ENCODE results near the gene TMEM26.

The TMEM26 gene

GRCh38 chr10:61477451-61477850 is 24.3 kb upstream of the TMEM26 start:
- Histone ChIP-seq H3K27me3 (ENCODE audit: insufficient read depth, poor library complexity, severe bottlenecking) (no peaks in the 10 kb centered on the region), H3K27ac (ENCODE audit: poor library complexity, severe bottlenecking) (peak overlapping the region; percentile 60), H3K9me3 (ENCODE audit: severe bottlenecking) (no peaks in the 10 kb centered on the region), H3K36me3 (ENCODE audit: low read depth) (no peaks in the 10 kb centered on the region), H3K4me3 (ENCODE audit: severe bottlenecking) (no peak overlapping the region), H3K4me1 (ENCODE audit: insufficient read depth, poor library complexity, severe bottlenecking) (peaks cover 25% of the 10 kb centered on the region)
- peak; percentile 85 for ATAC-seq (ENCODE audit: low read depth)
- DNase-seq (ENCODE audit: low spot score): no peak
- TF ChIP-seq CTCF (IDR thresholded peaks at IDR 0.05; ENCODE audit: poor library complexity, severe bottlenecking): no peak

DNA sequence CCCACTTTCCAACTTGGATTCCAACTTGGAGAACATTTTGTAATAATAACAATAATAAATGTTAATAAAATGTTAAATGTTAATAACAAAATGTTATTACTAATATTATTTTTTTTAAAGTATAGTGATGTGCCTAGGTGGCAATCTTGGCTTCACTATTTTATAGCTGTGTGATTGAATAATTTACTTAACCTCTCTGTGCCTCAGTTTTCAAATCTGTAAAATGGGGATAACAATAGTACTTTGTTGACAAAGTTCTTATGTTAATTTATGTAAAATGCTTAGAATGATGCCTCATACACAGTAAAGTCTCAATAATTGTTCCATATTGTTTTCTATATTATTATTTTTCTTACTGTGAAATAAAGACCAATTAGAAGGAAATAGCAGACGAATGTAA is 23.3 kb upstream of the TMEM26 start:
- H3K4me1 ChIP-seq (ENCODE audit: insufficient read depth, poor library complexity, severe bottlenecking): peaks cover 25% of the 10 kb centered on the region
- no peak overlapping the region for H3K4me3 ChIP-seq (ENCODE audit: severe bottlenecking)
- no peaks in the 10 kb centered on the region for H3K36me3 ChIP-seq (ENCODE audit: low read depth)
- peak overlapping the region; percentile 60 for H3K27ac ChIP-seq (ENCODE audit: poor library complexity, severe bottlenecking)
- no peaks in the 10 kb centered on the region for H3K9me3 ChIP-seq (ENCODE audit: severe bottlenecking)
- H3K27me3 ChIP-seq (ENCODE audit: insufficient read depth, poor library complexity, severe bottlenecking): no peaks in the 10 kb centered on the region
- no peak for TF ChIP-seq CTCF (IDR thresholded peaks at IDR 0.05; ENCODE audit: poor library complexity, severe bottlenecking)
- DNase-seq (ENCODE audit: low spot score): no peak
- ATAC-seq (ENCODE audit: low read depth): no peak

- peak overlapping the region; percentile 60 for H3K27ac ChIP-seq (ENCODE audit: poor library complexity, severe bottlenecking)
Observed at GRCh38 chr10:61475449-61475873, 22.3 kb upstream of the TMEM26 start.

DNA sequence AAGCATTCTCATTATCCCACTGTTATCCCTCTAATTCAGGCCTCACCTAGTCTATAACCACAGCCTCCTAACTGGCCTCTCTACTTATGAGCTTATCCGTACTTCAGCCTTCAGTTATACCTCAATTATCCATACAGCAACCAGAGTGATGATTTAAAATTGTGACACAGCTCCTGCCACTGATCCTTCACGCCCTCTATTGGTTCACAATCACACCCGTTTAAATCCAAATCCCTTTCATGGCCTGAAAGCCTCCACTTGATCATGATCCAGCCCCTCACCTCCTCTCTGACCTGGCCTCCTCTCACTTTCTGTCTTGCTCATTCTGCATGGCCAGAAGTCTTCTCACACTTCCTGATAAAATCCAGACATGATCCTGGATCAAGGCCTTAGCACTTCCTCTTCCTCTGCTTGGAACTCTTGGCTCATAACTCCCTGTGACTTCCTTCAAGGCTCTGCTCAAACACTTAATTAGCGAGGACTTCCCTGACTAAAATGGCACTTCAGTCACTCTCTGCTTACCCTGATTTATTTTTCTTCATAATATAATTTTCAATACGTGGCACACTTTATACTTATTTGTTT is 19.0 kb upstream of the TMEM26 start:
- H3K4me3 ChIP-seq (ENCODE audit: severe bottlenecking): no peak overlapping the region
- no peak for DNase-seq (ENCODE audit: low spot score)
- no peaks in the 10 kb centered on the region for H3K9me3 ChIP-seq (ENCODE audit: severe bottlenecking)
- H3K36me3 ChIP-seq (ENCODE audit: low read depth): no peaks in the 10 kb centered on the region
- no peak overlapping the region for H3K27ac ChIP-seq (ENCODE audit: poor library complexity, severe bottlenecking)
- no peak for TF ChIP-seq CTCF (IDR thresholded peaks at IDR 0.05; ENCODE audit: poor library complexity, severe bottlenecking)
- ATAC-seq (ENCODE audit: low read depth): no peak
- peaks cover 20% of the 10 kb centered on the region for H3K4me1 ChIP-seq (ENCODE audit: insufficient read depth, poor library complexity, severe bottlenecking)
- no peaks in the 10 kb centered on the region for H3K27me3 ChIP-seq (ENCODE audit: insufficient read depth, poor library complexity, severe bottlenecking)

More at GRCh38 chr10:61475449-61475873, 22.3 kb upstream of the TMEM26 start:
- ATAC-seq (ENCODE audit: low read depth) (peak; percentile 69), DNase-seq (ENCODE audit: low spot score) (no peak)
- no peak overlapping the region for H3K4me3 ChIP-seq (ENCODE audit: severe bottlenecking)
- no peaks in the 10 kb centered on the region for H3K36me3 ChIP-seq (ENCODE audit: low read depth)
- no peak for TF ChIP-seq CTCF (IDR thresholded peaks at IDR 0.05; ENCODE audit: poor library complexity, severe bottlenecking)
- H3K4me1 ChIP-seq (ENCODE audit: insufficient read depth, poor library complexity, severe bottlenecking): peaks cover 25% of the 10 kb centered on the region
- no peaks in the 10 kb centered on the region for H3K27me3 ChIP-seq (ENCODE audit: insufficient read depth, poor library complexity, severe bottlenecking)
- H3K9me3 ChIP-seq (ENCODE audit: severe bottlenecking): no peaks in the 10 kb centered on the region

GRCh38 chr10:61471491-61471890 is 18.3 kb upstream of the TMEM26 start:
- Histone ChIP-seq H3K27ac (ENCODE audit: poor library complexity, severe bottlenecking) (no peak overlapping the region), H3K9me3 (ENCODE audit: severe bottlenecking) (no peaks in the 10 kb centered on the region), H3K27me3 (ENCODE audit: insufficient read depth, poor library complexity, severe bottlenecking) (no peaks in the 10 kb centered on the region), H3K36me3 (ENCODE audit: low read depth) (no peaks in the 10 kb centered on the region), H3K4me1 (ENCODE audit: insufficient read depth, poor library complexity, severe bottlenecking) (peaks cover 13% of the 10 kb centered on the region), H3K4me3 (ENCODE audit: severe bottlenecking) (no peak overlapping the region)
- DNase-seq (ENCODE audit: low spot score) (no peak), ATAC-seq (ENCODE audit: low read depth) (no peak)
- no peak for TF ChIP-seq CTCF (IDR thresholded peaks at IDR 0.05; ENCODE audit: poor library complexity, severe bottlenecking)
